ENCODE data around the gene UNC45B.
"Not testable (repeated sequence)": the region's sequence is repeated elsewhere in the genome, so short reads cannot be mapped to it uniquely, and the experiment has no call there.

The UNC45B gene

DNA sequence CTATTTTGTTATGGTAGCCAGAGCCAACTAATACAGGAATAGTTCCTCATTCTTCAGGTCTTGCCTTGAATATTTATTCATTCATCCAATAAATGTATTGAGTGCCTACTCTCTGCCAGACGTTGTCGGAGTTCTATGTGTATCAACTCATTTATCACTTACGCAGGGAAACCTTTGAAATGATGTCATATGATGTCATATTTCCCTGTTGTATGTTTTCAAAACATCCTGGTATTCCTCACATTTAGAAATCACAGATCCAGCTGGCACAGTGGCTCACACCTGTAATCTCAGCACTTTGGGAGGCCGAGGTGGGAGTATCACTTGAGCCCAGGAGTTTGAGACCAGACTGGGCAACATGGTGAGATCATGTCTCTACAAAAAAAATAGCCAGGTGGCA lies 2.8 kb upstream of the UNC45B start:
- H3K4me1 ChIP-seq (ENCODE audit: control insufficient read depth in 1 of 2, insufficient read depth in 1 of 2, low read depth in 1 of 2, low read length in 1 of 2), result peaks cover 7 to 11% of the 10 kb centered on the region in 2 experiments
- H3K27me3 ChIP-seq, result no peaks in the 10 kb centered on the region
- no peak overlapping the region for H3K4me3 ChIP-seq (ENCODE audit: low read depth in 1 of 2, low read length in 1 of 2)
- H3K36me3 ChIP-seq, result no peaks in the 10 kb centered on the region
- no peaks in the 10 kb centered on the region for H3K9me3 ChIP-seq
- H3K27ac ChIP-seq, result no peak overlapping the region
- TF ChIP-seq, protein P1, sequence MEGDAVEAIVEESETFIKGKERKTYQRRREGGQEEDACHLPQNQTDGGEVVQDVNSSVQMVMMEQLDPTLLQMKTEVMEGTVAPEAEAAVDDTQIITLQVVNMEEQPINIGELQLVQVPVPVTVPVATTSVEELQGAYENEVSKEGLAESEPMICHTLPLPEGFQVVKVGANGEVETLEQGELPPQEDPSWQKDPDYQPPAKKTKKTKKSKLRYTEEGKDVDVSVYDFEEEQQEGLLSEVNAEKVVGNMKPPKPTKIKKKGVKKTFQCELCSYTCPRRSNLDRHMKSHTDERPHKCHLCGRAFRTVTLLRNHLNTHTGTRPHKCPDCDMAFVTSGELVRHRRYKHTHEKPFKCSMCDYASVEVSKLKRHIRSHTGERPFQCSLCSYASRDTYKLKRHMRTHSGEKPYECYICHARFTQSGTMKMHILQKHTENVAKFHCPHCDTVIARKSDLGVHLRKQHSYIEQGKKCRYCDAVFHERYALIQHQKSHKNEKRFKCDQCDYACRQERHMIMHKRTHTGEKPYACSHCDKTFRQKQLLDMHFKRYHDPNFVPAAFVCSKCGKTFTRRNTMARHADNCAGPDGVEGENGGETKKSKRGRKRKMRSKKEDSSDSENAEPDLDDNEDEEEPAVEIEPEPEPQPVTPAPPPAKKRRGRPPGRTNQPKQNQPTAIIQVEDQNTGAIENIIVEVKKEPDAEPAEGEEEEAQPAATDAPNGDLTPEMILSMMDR (IDR thresholded peaks at IDR 0.05), result no peak

GRCh38 chr17:35146214-35146833 lies 1.3 kb upstream of the UNC45B start:
- H3K27me3 ChIP-seq, result no peaks in the 10 kb centered on the region
- H3K36me3 ChIP-seq, result no peaks in the 10 kb centered on the region
- H3K27ac ChIP-seq, result no peak overlapping the region
- TF ChIP-seq, protein P1 (IDR thresholded peaks at IDR 0.05), result no peak
- no peak overlapping the region for H3K4me3 ChIP-seq (ENCODE audit: low read depth in 1 of 2, low read length in 1 of 2)
- no peaks in the 10 kb centered on the region for H3K9me3 ChIP-seq
- H3K4me1 ChIP-seq (ENCODE audit: control insufficient read depth in 1 of 2, insufficient read depth in 1 of 2, low read depth in 1 of 2, low read length in 1 of 2), result peaks cover 7 to 11% of the 10 kb centered on the region in 2 experiments

GRCh38 chr17:35148144-35148543 lies 527 bp downstream of the UNC45B start:
- Histone ChIP-seq H3K27me3 (peaks cover 6% of the 10 kb centered on the region), H3K27ac (no peak overlapping the region), H3K9me3 (no peaks in the 10 kb centered on the region), H3K4me3 (ENCODE audit: low read depth in 1 of 2, low read length in 1 of 2) (no peak overlapping the region), H3K4me1 (ENCODE audit: control insufficient read depth in 1 of 2, insufficient read depth in 1 of 2, low read depth in 1 of 2, low read length in 1 of 2) (no peaks in the 10 kb centered on the region), H3K36me3 (no peaks in the 10 kb centered on the region)
- TF ChIP-seq, protein P1 (IDR thresholded peaks at IDR 0.05), result no peak

GRCh38 chr17:35149941-35150340 lies 2.3 kb downstream of the UNC45B start:
- no peaks in the 10 kb centered on the region for H3K36me3 ChIP-seq
- no peak overlapping the region for H3K27ac ChIP-seq
- H3K4me3 ChIP-seq (ENCODE audit: low read depth in 1 of 2, low read length in 1 of 2), result no peak overlapping the region
- H3K4me1 ChIP-seq (ENCODE audit: control insufficient read depth in 1 of 2, insufficient read depth in 1 of 2, low read depth in 1 of 2, low read length in 1 of 2), result no peaks in the 10 kb centered on the region
- TF ChIP-seq, protein P1 (IDR thresholded peaks at IDR 0.05), result no peak
- peaks cover 6% of the 10 kb centered on the region for H3K27me3 ChIP-seq
- no peaks in the 10 kb centered on the region for H3K9me3 ChIP-seq

- not testable (repeated sequence) for H3K36me3 ChIP-seq; H3K4me1 ChIP-seq (ENCODE audit: control insufficient read depth in 1 of 2, insufficient read depth in 1 of 2, low read depth in 1 of 2, low read length in 1 of 2); H3K27ac ChIP-seq; H3K27me3 ChIP-seq; H3K4me3 ChIP-seq (ENCODE audit: low read depth in 1 of 2, low read length in 1 of 2); H3K9me3 ChIP-seq
Observed at GRCh38 chr17:35151080-35151479, 3.5 kb downstream of the UNC45B start.

GRCh38 chr17:35152421-35153140 lies 5.0 kb downstream of the UNC45B start:
- Histone ChIP-seq H3K9me3 (no peaks in the 10 kb centered on the region), H3K4me3 (ENCODE audit: low read depth in 1 of 2, low read length in 1 of 2) (no peak overlapping the region), H3K27ac (no peak overlapping the region), H3K36me3 (no peaks in the 10 kb centered on the region), H3K4me1 (ENCODE audit: control insufficient read depth in 1 of 2, insufficient read depth in 1 of 2, low read depth in 1 of 2, low read length in 1 of 2) (no peaks in the 10 kb centered on the region), H3K27me3 (peaks cover 6% of the 10 kb centered on the region)
- TF ChIP-seq, protein P1 (IDR thresholded peaks at IDR 0.05), result no peak

Measured in neutrophil (primary cell).